ENCODE data around the gene SCG5.

SCG5 gene

GRCh38 chr15:32679298-32679690 lies 37.8 kb downstream of the SCG5 start:
- H3K9me3 ChIP-seq (ENCODE audit: control insufficient read depth, low read length): no peaks in the 10 kb centered on the region
- no peak overlapping the region for H2AK5ac ChIP-seq (ENCODE audit: low read length, severe bottlenecking)
- no peak overlapping the region for H3K18ac ChIP-seq (ENCODE audit: low read depth in 1 of 2, low read length in 2 of 2)
- peaks cover 4% of the 10 kb centered on the region for H3K4me1 ChIP-seq (ENCODE audit: control insufficient read depth, insufficient read depth, low read depth, low read length)
- no peak overlapping the region for H3K14ac ChIP-seq (ENCODE audit: low read length in 2 of 2)
- no peak overlapping the region for H3K4me2 ChIP-seq (ENCODE audit: low read length, poor library complexity, severe bottlenecking)
- H3K36me3 ChIP-seq (ENCODE audit: control insufficient read depth in 1 of 2, insufficient read depth in 2 of 2, low read depth in 1 of 2, low read length in 2 of 2): no peaks in the 10 kb centered on the region
- no peak overlapping the region for H2AFZ ChIP-seq (ENCODE audit: low read depth, low read length)
- no peak overlapping the region for H2BK5ac ChIP-seq (ENCODE audit: low read depth, low read length, poor library complexity, severe bottlenecking)
- no peak overlapping the region for H4K91ac ChIP-seq (ENCODE audit: low read length)
- no peak overlapping the region for H4K8ac ChIP-seq (ENCODE audit: low read length)
- H3K4ac ChIP-seq (ENCODE audit: low read depth in 1 of 2, low read length in 2 of 2): no peak overlapping the region
- no peak overlapping the region for H3K27ac ChIP-seq (ENCODE audit: low read length, poor library complexity, severe bottlenecking)
- no peak overlapping the region for H2BK12ac ChIP-seq (ENCODE audit: low read length in 2 of 2)
- H3K9ac ChIP-seq (ENCODE audit: low read length): no peak overlapping the region
- WGBS: 100% methylated on average over 4 of the region's 4 CpGs
- H3K4me3 ChIP-seq (ENCODE audit: insufficient read depth in 1 of 2, low read depth in 1 of 2, low read length in 2 of 2): no peak overlapping the region
- DNase-seq: no peak
- H3K27me3 ChIP-seq (ENCODE audit: control insufficient read depth in 1 of 2, insufficient read depth in 1 of 2, low read length in 2 of 2): no peaks in the 10 kb centered on the region
- H2BK120ac ChIP-seq (ENCODE audit: low read depth, low read length): no peak overlapping the region
- no peak overlapping the region for H3K23ac ChIP-seq (ENCODE audit: low read length in 2 of 2)
- no peak overlapping the region for H2BK15ac ChIP-seq (ENCODE audit: low read depth, poor library complexity, severe bottlenecking)
- H3K79me1 ChIP-seq (replicated peaks; ENCODE audit: low read length, poor library complexity, severe bottlenecking): no peaks in the 10 kb centered on the region

GRCh38 chr15:32682569-32682968 lies 41.1 kb downstream of the SCG5 start:
- Histone ChIP-seq H3K27me3 (ENCODE audit: control insufficient read depth in 1 of 2, insufficient read depth in 1 of 2, low read length in 2 of 2) (no peaks in the 10 kb centered on the region), H3K4ac (ENCODE audit: low read depth in 1 of 2, low read length in 2 of 2) (no peak overlapping the region), H2BK12ac (ENCODE audit: low read length in 2 of 2) (no peak overlapping the region), H2BK15ac (ENCODE audit: low read depth, poor library complexity, severe bottlenecking) (no peak overlapping the region), H3K4me1 (ENCODE audit: control insufficient read depth, insufficient read depth, low read depth, low read length) (peaks cover 3% of the 10 kb centered on the region), H4K91ac (ENCODE audit: low read length) (no peak overlapping the region), H3K4me2 (ENCODE audit: low read length, poor library complexity, severe bottlenecking) (no peak overlapping the region), H3K9ac (ENCODE audit: low read length) (peak overlapping the region; percentile 73), H2AFZ (ENCODE audit: low read depth, low read length) (no peak overlapping the region), H3K79me1 (replicated peaks; ENCODE audit: low read length, poor library complexity, severe bottlenecking) (no peaks in the 10 kb centered on the region), H3K27ac (ENCODE audit: low read length, poor library complexity, severe bottlenecking) (peak overlapping the region; percentile 24), H3K9me3 (ENCODE audit: control insufficient read depth, low read length) (no peaks in the 10 kb centered on the region), H2AK5ac (ENCODE audit: low read length, severe bottlenecking) (no peak overlapping the region), H2BK5ac (ENCODE audit: low read depth, low read length, poor library complexity, severe bottlenecking) (peak overlapping the region; percentile 5), H3K18ac (ENCODE audit: low read depth in 1 of 2, low read length in 2 of 2) (peak overlapping the region in 1 of 2 experiments; percentile 35), H3K4me3 (ENCODE audit: insufficient read depth in 1 of 2, low read depth in 1 of 2, low read length in 2 of 2) (no peak overlapping the region), H4K8ac (ENCODE audit: low read length) (no peak overlapping the region), H3K36me3 (ENCODE audit: control insufficient read depth in 1 of 2, insufficient read depth in 2 of 2, low read depth in 1 of 2, low read length in 2 of 2) (no peaks in the 10 kb centered on the region), H3K14ac (ENCODE audit: low read length in 2 of 2) (no peak overlapping the region), H2BK120ac (ENCODE audit: low read depth, low read length) (no peak overlapping the region), H3K23ac (ENCODE audit: low read length in 2 of 2) (no peak overlapping the region)
- WGBS: 88% methylated on average over 3 of the region's 3 CpGs
- DNase-seq: peak; percentile 89

- Histone ChIP-seq H3K4me1 (ENCODE audit: control insufficient read depth, insufficient read depth, low read depth, low read length) (peaks cover 6% of the 10 kb centered on the region), H3K14ac (ENCODE audit: low read length in 2 of 2) (no peak overlapping the region), H3K9ac (ENCODE audit: low read length) (peak overlapping the region; percentile 73), H3K4me3 (ENCODE audit: insufficient read depth in 1 of 2, low read depth in 1 of 2, low read length in 2 of 2) (peak overlapping the region in 1 of 2 experiments; percentile 4), H3K9me3 (ENCODE audit: control insufficient read depth, low read length) (no peaks in the 10 kb centered on the region), H3K27me3 (ENCODE audit: control insufficient read depth in 1 of 2, insufficient read depth in 1 of 2, low read length in 2 of 2) (no peaks in the 10 kb centered on the region), H2BK120ac (ENCODE audit: low read depth, low read length) (no peak overlapping the region), H2BK15ac (ENCODE audit: low read depth, poor library complexity, severe bottlenecking) (no peak overlapping the region), H4K8ac (ENCODE audit: low read length) (no peak overlapping the region), H3K4me2 (ENCODE audit: low read length, poor library complexity, severe bottlenecking) (no peak overlapping the region), H3K36me3 (ENCODE audit: control insufficient read depth in 1 of 2, insufficient read depth in 2 of 2, low read depth in 1 of 2, low read length in 2 of 2) (no peaks in the 10 kb centered on the region), H2AFZ (ENCODE audit: low read depth, low read length) (no peak overlapping the region), H3K4ac (ENCODE audit: low read depth in 1 of 2, low read length in 2 of 2) (no peak overlapping the region), H3K79me1 (replicated peaks; ENCODE audit: low read length, poor library complexity, severe bottlenecking) (no peaks in the 10 kb centered on the region), H2BK12ac (ENCODE audit: low read length in 2 of 2) (no peak overlapping the region), H3K23ac (ENCODE audit: low read length in 2 of 2) (no peak overlapping the region), H2AK5ac (ENCODE audit: low read length, severe bottlenecking) (no peak overlapping the region), H2BK5ac (ENCODE audit: low read depth, low read length, poor library complexity, severe bottlenecking) (no peak overlapping the region), H4K91ac (ENCODE audit: low read length) (no peak overlapping the region), H3K27ac (ENCODE audit: low read length, poor library complexity, severe bottlenecking) (no peak overlapping the region), H3K18ac (ENCODE audit: low read depth in 1 of 2, low read length in 2 of 2) (no peak overlapping the region)
- DNase-seq: peak; percentile 17
- WGBS: 100% methylated on average over 2 of the region's 2 CpGs
Measured at GRCh38 chr15:32682977-32683630, 41.6 kb downstream of the SCG5 start.

- 82% methylated on average over 8 of the region's 8 CpGs for WGBS
Measured at GRCh38 chr15:32683906-32684584, 42.5 kb downstream of the SCG5 start.

More at GRCh38 chr15:32683906-32684584, 42.5 kb downstream of the SCG5 start:
- Histone ChIP-seq H2BK12ac (ENCODE audit: low read length in 2 of 2) (no peak overlapping the region), H3K36me3 (ENCODE audit: control insufficient read depth in 1 of 2, insufficient read depth in 2 of 2, low read depth in 1 of 2, low read length in 2 of 2) (no peaks in the 10 kb centered on the region), H3K9ac (ENCODE audit: low read length) (peak overlapping the region; percentile 73), H2AFZ (ENCODE audit: low read depth, low read length) (no peak overlapping the region), H3K23ac (ENCODE audit: low read length in 2 of 2) (no peak overlapping the region), H3K79me1 (replicated peaks; ENCODE audit: low read length, poor library complexity, severe bottlenecking) (no peaks in the 10 kb centered on the region), H2AK5ac (ENCODE audit: low read length, severe bottlenecking) (peak overlapping the region; percentile 57), H4K91ac (ENCODE audit: low read length) (peak overlapping the region; percentile 73), H2BK5ac (ENCODE audit: low read depth, low read length, poor library complexity, severe bottlenecking) (no peak overlapping the region), H3K9me3 (ENCODE audit: control insufficient read depth, low read length) (no peaks in the 10 kb centered on the region), H3K4me3 (ENCODE audit: insufficient read depth in 1 of 2, low read depth in 1 of 2, low read length in 2 of 2) (no peak overlapping the region), H3K27ac (ENCODE audit: low read length, poor library complexity, severe bottlenecking) (no peak overlapping the region), H2BK15ac (ENCODE audit: low read depth, poor library complexity, severe bottlenecking) (peak overlapping the region; percentile 15), H2BK120ac (ENCODE audit: low read depth, low read length) (no peak overlapping the region), H4K8ac (ENCODE audit: low read length) (no peak overlapping the region), H3K27me3 (ENCODE audit: control insufficient read depth in 1 of 2, insufficient read depth in 1 of 2, low read length in 2 of 2) (no peaks in the 10 kb centered on the region), H3K4me2 (ENCODE audit: low read length, poor library complexity, severe bottlenecking) (no peak overlapping the region), H3K4me1 (ENCODE audit: control insufficient read depth, insufficient read depth, low read depth, low read length) (peaks cover 7% of the 10 kb centered on the region), H3K4ac (ENCODE audit: low read depth in 1 of 2, low read length in 2 of 2) (no peak overlapping the region), H3K18ac (ENCODE audit: low read depth in 1 of 2, low read length in 2 of 2) (no peak overlapping the region), H3K14ac (ENCODE audit: low read length in 2 of 2) (no peak overlapping the region)
- DNase-seq: peak; percentile 69
